Ascending aorta (tissue), 2 donors: ENCODE measurements around the gene RBCK1. TPM values are rescaled to one million over a fixed set of nuclear protein-coding genes. Genes with fewer than 3 reads are reported as not detected.

Source experiments
- DNase-seq, 2 donors: peaks; one replicate each; pipeline ENCODE4 v3.0.0-alpha.2; 2019; ENCODE audit warnings: low spot score in 2 of 2
- H3K27ac ChIP-seq, 2 donors: fragments of 200-600 bp; sonication (generic); one replicate each; pipeline ENCODE4 v1.5.1; 2016 to 2017; ENCODE audit warnings: mild to moderate bottlenecking in 1 of 2
- H3K27me3 ChIP-seq: fragments of 200-600 bp; sonication (generic); one replicate; pipeline ENCODE4 v1.5.1; 2017
- H3K36me3 ChIP-seq, 2 donors: fragments of 200-600 bp; sonication (generic); one replicate each; pipeline ENCODE4 v1.5.1; 2016
- H3K4me1 ChIP-seq, 2 donors: fragments of 200-600 bp; sonication (generic); one replicate each; pipeline ENCODE4 v1.5.1; 2016 to 2017; ENCODE audit warnings: mild to moderate bottlenecking in 1 of 2
- H3K4me3 ChIP-seq, 2 donors: fragments of 200-600 bp; sonication (generic); one replicate each; pipeline ENCODE4 v1.5.1; 2016 to 2017; ENCODE audit warnings: mild to moderate bottlenecking in 1 of 2
- H3K9me3 ChIP-seq, 2 donors: fragments of 200-600 bp; sonication (generic); one replicate each; pipeline ENCODE4 v1.5.1; 2016
- CTCF ChIP-seq, 3 experiments: fragments of 200-600 bp in 2 of 3; fragments of 450-650 bp in 1 of 3; sonication (generic) in 2 of 3; IDR thresholded peaks; one replicate each; pipeline ENCODE4 v1.5.1; 2016 to 2019; ENCODE audit warnings: antibody characterized with exemption in 3 of 3, mild to moderate bottlenecking in 1 of 3, moderate library complexity in 1 of 3
- intact Hi-C: fragments of 100-400 bp; cut with DNase I; formaldehyde crosslinking; loops from one replicate; pipeline ENCODE4 v1.15.1; 2023
- total RNA-seq: library from RNA; depleted of rRNA; stranded (reverse); fragments of >200 nt; gene quantifications from one replicate; pipeline ENCODE4 v1.1.0, GENCODE V29; 2016

The RBCK1 gene
- total RNA-seq, 1 donor from 2014 or later = 123 TPM

GRCh38 chr20:380763-381580 is 27.1 kb upstream of the RBCK1 start:
- Histone ChIP-seq H3K27ac (peak overlapping the region in 1 of 2 donors; percentile 34), H3K9me3 (no peaks in the 10 kb centered on the region), H3K27me3 (no peaks in the 10 kb centered on the region), H3K4me3 (peak overlapping the region; percentile 78 to 84), H3K36me3 (no peaks in the 10 kb centered on the region), H3K4me1 (no peaks in the 10 kb centered on the region)
- intact Hi-C loops = no loop called here
- no peak for TF ChIP-seq CTCF (IDR thresholded peaks at IDR 0.05)
- peak in 1 of 2 donors; percentile 70 for DNase-seq

GRCh38 chr20:381581-382290 is 26.4 kb upstream of the RBCK1 start:
- Histone ChIP-seq H3K27ac (no peak overlapping the region), H3K9me3 (no peaks in the 10 kb centered on the region), H3K36me3 (no peaks in the 10 kb centered on the region), H3K27me3 (no peaks in the 10 kb centered on the region), H3K4me1 (no peaks in the 10 kb centered on the region), H3K4me3 (peak overlapping the region; percentile 78 to 84)
- DNase-seq = peak; percentile 40 to 83
- intact Hi-C loops = no loop called here
- no peak for TF ChIP-seq CTCF (IDR thresholded peaks at IDR 0.05)

- no peak for DNase-seq
- peak overlapping the region; percentile 78 to 84 for H3K4me3 ChIP-seq
- TF ChIP-seq CTCF (IDR thresholded peaks at IDR 0.05) = no peak
- intact Hi-C loops = no loop called here
- H3K27me3 ChIP-seq = no peaks in the 10 kb centered on the region
- no peaks in the 10 kb centered on the region for H3K36me3 ChIP-seq
- no peaks in the 10 kb centered on the region for H3K4me1 ChIP-seq
- H3K27ac ChIP-seq = no peak overlapping the region
- H3K9me3 ChIP-seq = no peaks in the 10 kb centered on the region
Observed at GRCh38 chr20:382291-383115, 25.6 kb upstream of the RBCK1 start.

GRCh38 chr20:383889-384288 is 24.2 kb upstream of the RBCK1 start:
- Histone ChIP-seq H3K27ac (no peak overlapping the region), H3K36me3 (peaks cover 0 to 9% of the 10 kb centered on the region in 2 donors), H3K4me3 (no peak overlapping the region), H3K4me1 (no peaks in the 10 kb centered on the region), H3K27me3 (no peaks in the 10 kb centered on the region), H3K9me3 (no peaks in the 10 kb centered on the region)
- DNase-seq = no peak
- intact Hi-C loops = no loop called here
- no peak for TF ChIP-seq CTCF (IDR thresholded peaks at IDR 0.05)

GRCh38 chr20:384723-385122 is 23.4 kb upstream of the RBCK1 start:
- H3K27ac ChIP-seq = no peak overlapping the region
- H3K4me3 ChIP-seq = no peak overlapping the region
- no peak for TF ChIP-seq CTCF (IDR thresholded peaks at IDR 0.05)
- DNase-seq = no peak
- no peaks in the 10 kb centered on the region for H3K4me1 ChIP-seq
- H3K9me3 ChIP-seq = no peaks in the 10 kb centered on the region
- intact Hi-C loops = no loop called here
- H3K36me3 ChIP-seq = peaks cover 6 to 17% of the 10 kb centered on the region in 2 donors
- H3K27me3 ChIP-seq = no peaks in the 10 kb centered on the region
